GM18907 (cell line): ENCODE results near the gene CD320.
"Not testable (repeated sequence)": the region's sequence is repeated elsewhere in the genome, so short reads cannot be mapped to it uniquely, and the experiment has no call there.

Source experiments
- ATAC-seq: cut with Tn5 transposase; IDR thresholded peaks from one replicate; pipeline ENCODE4 v1.9.1; 2021; ENCODE audit warnings: mild to moderate bottlenecking, moderate library complexity; ENCODE audit not compliant: unreplicated experiment

CD320 gene

GRCh38 chr19:8310342-8311055, 2.3 kb upstream of the CD320 start:
- ATAC-seq = no peak

GRCh38 chr19:8308891-8309291, 733 bp upstream of the CD320 start:
- ATAC-seq = no peak

DNA sequence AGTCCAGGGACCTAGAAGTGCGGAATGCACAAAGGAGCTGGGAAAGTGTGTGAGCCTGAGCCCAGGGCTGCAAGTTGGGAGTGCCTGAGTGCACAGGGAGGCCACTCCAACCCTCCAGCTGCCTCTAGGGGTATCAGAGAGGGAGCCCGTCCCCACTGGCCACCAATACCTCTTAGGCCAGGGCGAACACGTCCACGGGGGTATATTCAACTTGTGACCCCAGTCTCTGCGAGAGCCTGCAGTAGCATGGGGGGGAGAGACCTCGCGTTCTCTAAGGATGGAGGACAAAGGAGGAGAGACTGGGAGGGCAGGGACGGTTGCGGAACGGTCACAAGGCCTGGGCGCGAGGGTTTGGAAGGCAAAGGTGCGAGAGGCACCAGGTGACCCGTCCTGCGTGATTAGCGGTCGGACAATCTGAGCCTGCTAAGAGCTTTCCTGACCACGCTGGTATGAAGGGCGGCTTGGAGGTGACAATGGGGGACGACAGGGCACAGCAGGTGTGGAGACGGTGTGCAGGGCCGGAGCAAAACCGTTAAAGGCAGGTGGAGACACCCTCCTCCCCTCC, 676 bp downstream of the CD320 start:
- ATAC-seq = no peak

DNA sequence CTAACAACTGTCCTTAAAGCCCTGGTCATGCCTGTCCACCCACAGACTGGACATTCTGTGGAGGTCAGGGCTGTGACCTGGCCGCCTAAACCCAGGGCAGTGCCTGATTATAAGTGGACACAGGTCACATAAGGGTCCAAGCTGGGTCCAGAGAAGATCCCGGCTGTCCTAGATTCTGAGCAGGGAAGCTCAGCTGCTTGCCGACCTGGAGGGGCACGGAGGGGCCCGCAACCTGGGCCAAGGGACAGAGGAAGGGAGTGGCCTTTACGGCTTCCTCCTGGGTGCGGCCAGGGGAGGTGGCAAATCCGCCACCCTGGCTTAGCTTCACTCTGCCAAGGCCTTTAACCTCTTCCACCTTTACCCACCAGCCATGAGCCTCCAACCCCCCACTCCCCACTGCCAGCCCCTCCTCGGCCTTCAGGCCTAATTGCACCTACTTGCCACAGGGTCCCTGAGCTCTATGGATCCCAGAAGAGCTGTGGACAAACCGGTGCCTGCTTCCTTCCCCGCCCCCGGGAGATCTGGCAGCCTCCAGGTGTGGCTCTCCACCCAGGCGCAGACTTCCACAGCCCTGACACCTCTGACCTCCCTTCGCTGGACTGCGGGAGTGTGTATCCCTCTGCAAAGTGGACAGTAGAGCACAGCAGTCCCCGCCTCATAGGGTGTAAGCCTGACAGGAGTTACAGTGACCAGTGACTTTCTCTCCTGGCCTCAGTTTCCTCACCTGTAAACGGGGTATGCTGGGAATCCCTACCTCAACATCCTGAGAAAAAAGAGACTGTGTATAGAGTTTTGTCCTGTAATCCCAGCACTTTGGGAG, 1.7 kb downstream of the CD320 start:
- no peak for ATAC-seq

- no peak for ATAC-seq
Observed at GRCh38 chr19:8305798-8306197, 2.4 kb downstream of the CD320 start.

- no peak for ATAC-seq
Observed at GRCh38 chr19:8304841-8305621, 3.1 kb downstream of the CD320 start.

DNA sequence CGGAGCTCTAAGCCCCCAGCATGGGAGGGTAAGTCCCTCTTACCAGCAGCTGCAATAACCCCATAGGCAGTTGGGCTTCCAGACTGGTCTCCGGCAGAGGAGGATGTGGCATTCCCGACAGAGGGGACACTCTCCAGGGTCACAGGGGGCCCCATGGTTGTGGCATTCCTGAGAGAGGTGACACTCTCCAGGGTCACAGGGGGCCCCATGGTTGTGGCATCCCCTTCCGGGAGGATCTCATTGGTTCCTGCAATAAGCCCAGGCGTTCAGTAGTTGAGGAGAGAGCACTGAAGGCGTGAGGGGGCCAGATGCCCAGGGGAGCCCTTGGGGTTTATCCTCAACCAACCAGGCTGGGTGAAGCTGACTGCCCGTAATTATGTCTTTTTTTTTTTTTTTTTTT, 5.4 kb downstream of the CD320 start:
- no peak for ATAC-seq

- ATAC-seq = no peak
Observed at GRCh38 chr19:8302357-8302691, 5.8 kb downstream of the CD320 start.

- not testable (repeated sequence) for ATAC-seq
Observed at GRCh38 chr19:8291337-8291736, 16.8 kb downstream of the CD320 start.

DNA sequence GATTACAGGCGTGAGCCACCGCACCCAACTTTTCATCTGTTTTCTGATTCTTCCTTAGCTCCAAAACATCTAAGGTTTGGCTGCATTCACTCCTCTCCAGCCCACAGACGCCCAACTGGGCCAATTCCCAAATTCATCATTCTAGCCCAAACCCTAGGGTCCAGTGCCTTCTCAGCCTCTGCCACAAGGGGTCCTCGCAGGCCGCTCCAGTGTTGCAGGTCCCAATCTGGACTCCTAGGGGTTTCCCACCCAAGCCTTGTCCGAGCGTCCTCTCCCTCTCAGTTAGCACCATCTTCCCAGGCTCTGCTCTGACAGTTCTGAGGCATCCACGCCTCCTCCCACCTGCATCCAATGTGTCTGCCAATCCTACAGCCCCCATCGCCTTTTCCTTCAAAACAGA, 31.6 kb downstream of the CD320 start:
- not testable (repeated sequence) for ATAC-seq

DNA sequence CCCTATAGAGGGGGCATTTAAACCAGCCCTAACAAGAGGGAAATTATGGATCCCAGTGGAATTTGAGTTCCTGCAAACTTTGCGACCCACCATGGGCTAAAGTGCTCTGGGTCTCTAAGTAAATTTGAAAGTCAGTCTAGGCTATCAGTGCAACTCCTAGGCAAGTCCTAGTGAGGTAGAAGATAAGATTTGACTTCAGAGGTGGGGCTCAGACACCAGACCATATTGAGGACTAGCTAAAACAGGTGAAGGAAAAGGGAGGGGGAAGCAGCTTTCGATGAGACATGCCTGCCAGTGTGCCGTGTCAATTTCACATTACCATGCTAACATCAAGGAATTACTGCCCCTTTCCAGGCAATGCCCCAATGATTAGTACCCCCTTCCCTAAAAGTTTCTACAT, 38.4 kb downstream of the CD320 start:
- no peak for ATAC-seq

DNA sequence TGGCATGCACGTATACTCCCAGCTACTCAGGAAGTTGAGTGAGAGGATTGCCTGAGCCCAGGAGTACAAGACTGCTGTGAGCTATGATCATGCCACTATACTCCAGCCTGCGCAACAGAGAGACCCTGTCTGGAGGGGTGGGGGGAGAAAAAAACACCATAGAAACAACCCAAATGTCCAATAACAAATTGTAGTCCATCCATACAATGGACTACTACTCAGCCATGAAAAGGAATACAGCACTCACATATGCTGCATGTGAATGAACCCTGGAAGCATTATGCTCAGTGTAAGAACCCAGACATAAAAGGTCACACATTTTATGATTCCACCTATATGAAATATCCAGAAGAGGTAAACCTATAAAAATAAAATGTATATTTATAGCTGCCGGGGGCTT, 42.3 kb downstream of the CD320 start:
- ATAC-seq = no peak

DNA sequence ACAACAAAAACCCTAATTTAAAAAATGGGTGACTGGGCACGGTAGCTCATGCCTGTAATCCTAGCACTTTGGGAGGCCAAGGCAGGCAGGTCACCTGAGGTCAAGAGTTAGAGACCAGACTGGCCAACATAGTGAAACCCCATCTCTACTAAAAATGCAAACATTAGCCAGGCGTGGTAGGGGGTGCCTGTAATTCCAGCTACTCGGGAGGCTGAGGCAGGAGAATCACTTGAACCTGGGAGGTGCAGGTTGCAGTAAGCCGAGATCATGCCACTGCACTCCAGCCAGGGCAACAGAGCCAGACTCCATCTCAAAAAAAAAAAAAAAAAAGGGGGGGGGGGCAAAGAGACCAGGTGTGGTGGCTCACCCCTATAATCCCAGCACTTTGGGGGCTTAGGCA, 43.9 kb downstream of the CD320 start:
- not testable (repeated sequence) for ATAC-seq

DNA sequence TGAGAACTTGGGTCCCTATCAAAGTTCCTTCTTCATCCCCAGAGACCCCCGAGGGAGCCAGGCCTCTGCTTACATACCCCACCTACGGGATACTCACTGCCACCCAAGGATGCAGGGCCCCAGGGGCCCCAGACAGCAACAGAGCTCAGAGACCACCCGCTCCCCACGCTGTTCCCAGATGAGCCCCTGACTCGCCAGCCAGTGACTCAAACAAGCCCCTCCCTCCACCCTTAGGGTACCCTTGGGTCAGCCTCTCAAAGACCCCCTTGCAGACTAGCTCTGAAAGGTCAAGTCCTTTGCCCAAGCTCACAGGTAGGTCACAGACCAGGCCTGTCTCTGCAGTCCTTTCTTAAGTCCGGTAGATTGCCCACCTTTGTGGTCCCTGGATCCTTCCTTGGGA, 45.7 kb downstream of the CD320 start:
- no peak for ATAC-seq

- no peak for ATAC-seq
Observed at GRCh38 chr19:8261881-8262280, 46.3 kb downstream of the CD320 start.

DNA sequence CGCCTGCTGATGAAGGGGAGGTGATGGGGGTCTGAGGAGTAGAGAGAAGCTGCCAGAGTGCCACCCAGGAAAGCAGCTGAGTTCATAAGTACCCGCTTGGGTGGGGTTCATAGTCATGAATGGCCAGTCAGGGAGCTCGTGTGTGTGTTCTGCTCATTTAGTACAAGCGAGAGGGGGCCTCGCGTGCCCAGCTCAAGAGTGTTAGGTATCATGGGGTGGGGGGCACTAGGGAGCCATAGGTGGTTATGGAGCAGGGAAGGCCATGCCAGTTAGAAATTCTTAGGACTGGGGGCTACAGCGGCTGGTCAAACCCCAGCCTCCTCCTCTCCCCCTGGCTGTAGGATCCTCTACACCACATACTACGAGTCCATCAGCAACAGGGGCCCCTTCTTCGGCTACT, 46.8 kb downstream of the CD320 start:
- ATAC-seq = no peak

DNA sequence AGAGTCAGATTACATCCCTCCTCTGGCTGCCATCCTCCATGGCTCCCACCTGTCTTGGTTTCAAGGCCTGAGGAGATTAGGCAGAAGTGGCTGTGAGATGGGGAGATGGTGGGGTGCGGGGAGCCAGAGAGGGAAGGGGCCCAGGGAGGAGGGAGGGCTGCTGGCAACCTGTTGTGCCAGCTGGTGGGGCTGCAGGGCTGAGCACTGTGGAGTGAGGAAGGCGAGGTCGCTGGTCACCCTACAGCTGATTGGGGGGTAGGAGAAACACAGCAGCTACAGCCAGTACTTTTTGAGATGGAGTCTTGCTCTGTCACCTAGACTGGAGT, 48.3 kb downstream of the CD320 start:
- no peak for ATAC-seq

DNA sequence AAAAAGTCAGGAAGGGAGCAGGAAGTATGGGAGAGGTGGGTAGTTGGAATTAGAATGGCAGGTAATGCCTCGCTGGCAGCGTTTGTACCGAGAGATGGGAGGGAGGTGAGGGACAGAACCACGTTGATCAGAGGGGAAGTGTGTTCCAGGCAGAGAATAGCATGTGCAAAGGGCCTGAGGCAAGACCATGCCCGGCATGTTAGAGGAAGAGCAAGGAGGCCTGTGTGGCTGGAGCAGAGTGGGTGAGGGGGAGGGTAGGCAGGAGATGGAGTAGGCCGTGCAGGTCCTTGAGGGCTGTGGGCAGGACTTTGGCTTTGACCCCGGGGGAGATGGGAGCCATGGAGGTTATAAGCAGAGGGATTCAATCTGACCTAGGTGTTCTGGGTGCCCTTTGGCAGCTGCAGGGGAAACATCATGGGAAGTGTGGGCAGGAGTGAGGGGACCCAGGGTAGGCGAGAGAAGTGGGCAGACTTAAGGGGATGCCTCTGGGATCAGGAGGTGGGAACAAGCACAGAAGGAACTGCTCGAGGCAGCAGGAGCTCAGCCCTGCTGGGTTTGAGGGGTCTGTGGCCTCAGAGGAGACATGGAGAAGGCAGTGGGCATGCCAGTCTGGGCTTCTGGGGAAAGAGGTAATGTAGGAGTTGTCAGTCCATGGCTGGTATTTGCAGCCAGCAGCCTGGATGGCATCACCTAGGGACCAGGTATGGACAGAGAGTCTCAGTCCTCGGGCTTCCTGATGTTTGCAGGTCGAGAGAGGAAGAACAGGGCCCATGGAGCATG, 48.8 kb downstream of the CD320 start:
- no peak for ATAC-seq

- no peak for ATAC-seq
Observed at GRCh38 chr19:8257052-8257443, 51.1 kb downstream of the CD320 start.

- ATAC-seq = no peak
Observed at GRCh38 chr19:8256276-8257051, 51.7 kb downstream of the CD320 start.
